ENCODE results near the gene KRTAP8-1.
A peak's percentile ranks its signal among the peaks of the same experiment; 100 is the strongest.

GRCh38 chr21:30831194-30831765, 18.2 kb upstream of the KRTAP8-1 start:
- TF ChIP-seq CTCF (IDR thresholded peaks at IDR 0.05; ENCODE audit: poor library complexity) (peak; percentile 48), EZH2 (IDR thresholded peaks at IDR 0.05; ENCODE audit: borderline replicate concordance) (no peak)

Data from hepatocyte (in vitro differentiated cells).